Keratinocyte (primary cell): ENCODE data around the gene ARID3B. TPM values are rescaled to one million over a fixed set of nuclear protein-coding genes. Genes with fewer than 3 reads are reported as not detected.

ENCODE experiments used
- DNase-seq: peaks from one replicate; pipeline ENCODE4 v3.0.0-alpha.2; 2011; ENCODE audit warnings: low read depth, missing footprints, low spot score
- FAIRE-seq: peaks from 2 replicates; lab custom pipeline; 2011; peaks lifted over from hg19 to GRCh38; lab: Jason Lieb, UNC
- H2AFZ ChIP-seq: 2 replicates; pipeline ENCODE4 v1.6.0; 2012; ENCODE audit warnings: low read length, control low read depth, inconsistent platforms; ENCODE audit not compliant: control insufficient read depth
- H3K27ac ChIP-seq: 2 replicates; pipeline ENCODE4 v1.5.1; 2011; ENCODE audit warnings: low read length; ENCODE audit not compliant: control insufficient read depth, insufficient read depth
- H3K27me3 ChIP-seq: 3 replicates; pipeline ENCODE4 v1.6.0; 2011; ENCODE audit warnings: low read length; ENCODE audit not compliant: control insufficient read depth, insufficient read depth; ENCODE audit errors: extremely low read depth
- H3K36me3 ChIP-seq, 2 experiments: 2 replicates in 1 of 2; 3 replicates in 1 of 2; pipeline ENCODE4 v1.5.1; 2011; ENCODE audit warnings: low read length in 2 of 2, mild to moderate bottlenecking in 1 of 2; ENCODE audit not compliant: control insufficient read depth in 2 of 2, insufficient read depth in 2 of 2; ENCODE audit errors: extremely low read depth in 1 of 2
- H3K4me1 ChIP-seq: 3 replicates; pipeline ENCODE4 v1.5.1; 2011; ENCODE audit warnings: low read length; ENCODE audit not compliant: control insufficient read depth, insufficient read depth; ENCODE audit errors: extremely low read depth
- H3K4me2 ChIP-seq: 3 replicates; pipeline ENCODE4 v1.6.0; 2011; ENCODE audit warnings: low read depth, low read length; ENCODE audit not compliant: control insufficient read depth, insufficient read depth; ENCODE audit errors: extremely low read depth
- H3K4me3 ChIP-seq, 3 experiments: fragments of 200-600 bp in 1 of 3; sonication (generic) in 1 of 3; 2 replicates in 2 of 3; 3 replicates in 1 of 3; pipeline ENCODE4 v1.5.1; 2011 to 2016; ENCODE audit warnings: low read length in 3 of 3, mild to moderate bottlenecking in 3 of 3, control low read depth in 2 of 3, inconsistent platforms in 1 of 3, low read depth in 1 of 3, mixed read lengths in 1 of 3, mixed run types in 1 of 3, moderate library complexity in 1 of 3; ENCODE audit not compliant: control insufficient read depth in 2 of 3, insufficient read depth in 2 of 3; ENCODE audit errors: extremely low read depth in 1 of 3
- H3K79me2 ChIP-seq: 2 replicates; pipeline ENCODE4 v1.6.0; 2012; ENCODE audit warnings: low read length; ENCODE audit not compliant: control insufficient read depth, insufficient read depth
- H3K9ac ChIP-seq: 3 replicates; pipeline ENCODE4 v1.6.0; 2011; ENCODE audit warnings: low read length; ENCODE audit not compliant: control insufficient read depth, insufficient read depth; ENCODE audit errors: extremely low read depth
- H3K9me1 ChIP-seq: 3 replicates; pipeline ENCODE4 v1.6.0; 2011; ENCODE audit warnings: low read length; ENCODE audit not compliant: control insufficient read depth, insufficient read depth; ENCODE audit errors: extremely low read depth
- H3K9me3 ChIP-seq: 2 replicates; pipeline ENCODE4 v1.5.1; 2012; ENCODE audit warnings: low read depth, low read length; ENCODE audit not compliant: control insufficient read depth
- H4K20me1 ChIP-seq: 3 replicates; pipeline ENCODE4 v1.6.0; 2011; ENCODE audit warnings: low read length; ENCODE audit not compliant: control insufficient read depth, insufficient read depth; ENCODE audit errors: extremely low read depth
- EZH2 ChIP-seq: IDR thresholded peaks from one replicate; pipeline ENCODE4 v1.6.1; 2012; ENCODE audit warnings: inconsistent platforms, mild to moderate bottlenecking, low read length, moderate library complexity
- dilution Hi-C: fragments of 300-500 bp; cut with MboI; formaldehyde crosslinking; loops from one replicate; pipeline ENCODE4 v1.7.0; 2020; ENCODE audit warnings: low sequenced_read_pairs; ENCODE audit not compliant: extremely low pct_ligation_motif_present
- polyA plus RNA-seq, 5 experiments: library from polyadenylated mRNA; depleted of rRNA in 3 of 5; stranded (reverse) in 3 of 5; stranded (forward) in 1 of 5; unstranded in 1 of 5; fragments of >200 nt; gene quantifications; 1 replicate in 1 of 5; 2 replicates in 3 of 5; 3 replicates in 1 of 5; pipeline versions ENCODE4 v1.2.1 to v1.2.3, GENCODE V29; 2011 to 2012; ENCODE audit warnings: missing spikeins in 2 of 5, low read depth in 1 of 5, low replicate concordance in 1 of 5
- TF ChIP-seq, protein P1 (sequence below), 3 experiments: IDR thresholded peaks in 1 of 3; conservative IDR thresholded peaks in 1 of 3; optimal IDR thresholded peaks in 1 of 3; 2 replicates in 2 of 3; 3 replicates in 1 of 3; pipeline versions ENCODE3 to v1.5.1; 2011; ENCODE audit warnings: low read length in 3 of 3, mild to moderate bottlenecking in 3 of 3, moderate library complexity in 2 of 3, control low read depth in 1 of 3, inconsistent platforms in 1 of 3; ENCODE audit not compliant: insufficient read depth in 2 of 3; ENCODE audit errors: extremely low read depth in 1 of 3

ARID3B gene
- polyA plus RNA-seq, 1 donor (not counting 4 experiments of a cell fraction or from before 2014, with no cell fraction given), result 3.6 TPM

DNA sequence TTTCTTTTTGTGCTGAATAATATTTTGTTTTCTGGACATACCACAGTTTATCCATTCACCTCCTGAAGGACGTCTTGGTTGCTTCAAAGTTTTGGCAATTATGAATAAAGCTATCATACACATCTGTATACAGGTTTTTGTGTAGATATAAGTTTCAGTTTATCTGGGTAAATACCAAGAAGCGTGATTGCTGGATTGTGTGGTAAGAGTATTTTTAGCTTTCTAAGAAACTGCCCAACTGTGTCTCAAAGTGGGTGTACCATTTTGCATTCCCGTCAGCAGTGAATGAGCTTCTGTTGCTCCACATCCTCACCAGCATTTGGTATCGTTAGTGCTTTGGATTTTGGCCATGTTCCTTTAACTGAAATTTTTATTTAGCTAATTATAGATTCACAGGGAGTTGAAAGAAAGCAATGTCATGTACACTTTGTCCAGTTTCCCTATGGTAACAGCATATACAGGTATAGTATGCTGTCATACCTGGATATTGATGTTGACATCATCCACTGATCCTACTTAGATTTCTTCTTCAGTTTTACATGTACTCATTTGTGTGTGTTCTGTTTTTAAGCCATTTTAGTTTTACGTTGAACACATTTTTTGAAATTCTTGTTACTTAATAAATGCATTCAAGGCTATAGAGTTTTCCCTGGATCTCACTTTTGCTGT, 11.9 kb downstream of the ARID3B start:
- H3K36me3 ChIP-seq, result peaks cover 10% of the 10 kb centered on the region in 2 experiments
- TF ChIP-seq, protein P1, sequence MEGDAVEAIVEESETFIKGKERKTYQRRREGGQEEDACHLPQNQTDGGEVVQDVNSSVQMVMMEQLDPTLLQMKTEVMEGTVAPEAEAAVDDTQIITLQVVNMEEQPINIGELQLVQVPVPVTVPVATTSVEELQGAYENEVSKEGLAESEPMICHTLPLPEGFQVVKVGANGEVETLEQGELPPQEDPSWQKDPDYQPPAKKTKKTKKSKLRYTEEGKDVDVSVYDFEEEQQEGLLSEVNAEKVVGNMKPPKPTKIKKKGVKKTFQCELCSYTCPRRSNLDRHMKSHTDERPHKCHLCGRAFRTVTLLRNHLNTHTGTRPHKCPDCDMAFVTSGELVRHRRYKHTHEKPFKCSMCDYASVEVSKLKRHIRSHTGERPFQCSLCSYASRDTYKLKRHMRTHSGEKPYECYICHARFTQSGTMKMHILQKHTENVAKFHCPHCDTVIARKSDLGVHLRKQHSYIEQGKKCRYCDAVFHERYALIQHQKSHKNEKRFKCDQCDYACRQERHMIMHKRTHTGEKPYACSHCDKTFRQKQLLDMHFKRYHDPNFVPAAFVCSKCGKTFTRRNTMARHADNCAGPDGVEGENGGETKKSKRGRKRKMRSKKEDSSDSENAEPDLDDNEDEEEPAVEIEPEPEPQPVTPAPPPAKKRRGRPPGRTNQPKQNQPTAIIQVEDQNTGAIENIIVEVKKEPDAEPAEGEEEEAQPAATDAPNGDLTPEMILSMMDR (optimal IDR thresholded peaks at IDR 0.05 in 1 of 3, IDR thresholded peaks at IDR 0.05 in 1 of 3, conservative IDR thresholded peaks at IDR 0.05 in 1 of 3; ENCODE audit: extremely low read depth in 1 of 3, insufficient read depth in 2 of 3, low read length in 3 of 3), result no peak
- no peak for TF ChIP-seq EZH2
- H3K9me1 ChIP-seq, result no peaks in the 10 kb centered on the region
- peaks cover 18% of the 10 kb centered on the region for H4K20me1 ChIP-seq
- H3K27me3 ChIP-seq, result no peaks in the 10 kb centered on the region
- no peak overlapping the region for H3K27ac ChIP-seq
- no peak overlapping the region for H3K4me2 ChIP-seq
- H3K9ac ChIP-seq, result no peak overlapping the region
- FAIRE-seq (no peak), DNase-seq (no peak)
- dilution Hi-C loops, result no loop called here
- H3K79me2 ChIP-seq, result peaks cover 12% of the 10 kb centered on the region
- H3K9me3 ChIP-seq, result no peaks in the 10 kb centered on the region
- no peak overlapping the region for H2AFZ ChIP-seq
- H3K4me1 ChIP-seq, result no peaks in the 10 kb centered on the region
- H3K4me3 ChIP-seq, result no peak overlapping the region

DNA sequence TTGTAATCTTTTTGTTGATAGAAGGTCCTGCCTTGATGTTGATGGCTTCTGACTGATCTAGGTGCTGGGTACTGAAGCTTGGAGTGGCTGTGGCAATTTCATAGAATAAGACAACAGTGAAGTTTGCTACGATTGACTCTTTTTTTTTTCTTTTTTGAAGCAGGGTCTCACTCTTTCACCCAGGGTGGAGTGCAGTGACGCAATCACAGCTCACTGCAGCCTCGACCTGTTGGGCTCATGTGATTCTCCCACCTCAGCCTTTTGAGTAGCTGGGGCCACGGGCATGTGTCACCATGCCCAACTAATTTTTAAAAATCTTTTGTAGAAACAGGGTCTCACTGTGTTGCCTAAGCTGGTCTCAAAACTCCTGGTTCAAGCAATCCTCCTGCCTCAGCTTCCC, 14.2 kb downstream of the ARID3B start:
- peaks cover 4 to 7% of the 10 kb centered on the region in 2 experiments for H3K36me3 ChIP-seq
- H4K20me1 ChIP-seq, result peaks cover 6% of the 10 kb centered on the region
- TF ChIP-seq EZH2, result no peak
- TF ChIP-seq, protein P1 (optimal IDR thresholded peaks at IDR 0.05 in 1 of 3, IDR thresholded peaks at IDR 0.05 in 1 of 3, conservative IDR thresholded peaks at IDR 0.05 in 1 of 3; ENCODE audit: extremely low read depth in 1 of 3, insufficient read depth in 2 of 3, low read length in 3 of 3), result no peak
- H3K9me3 ChIP-seq, result no peaks in the 10 kb centered on the region
- no peak for DNase-seq
- peaks cover 11% of the 10 kb centered on the region for H3K79me2 ChIP-seq
- no peak for FAIRE-seq
- H3K4me3 ChIP-seq, result no peak overlapping the region
- H3K4me1 ChIP-seq, result no peaks in the 10 kb centered on the region
- peaks cover 2% of the 10 kb centered on the region for H3K9me1 ChIP-seq
- H3K27ac ChIP-seq, result no peak overlapping the region
- no peak overlapping the region for H2AFZ ChIP-seq
- H3K27me3 ChIP-seq, result no peaks in the 10 kb centered on the region
- no peak overlapping the region for H3K4me2 ChIP-seq
- dilution Hi-C loops, result no loop called here
- H3K9ac ChIP-seq, result no peak overlapping the region
